H9 (cell line): Measurements from ENCODE around the gene OTOF. TPM values are rescaled to one million over a fixed set of nuclear protein-coding genes. Genes with fewer than 3 reads are reported as not detected.
A peak's percentile ranks its signal among the peaks of the same experiment; 100 is the strongest.

ENCODE experiments used
- DNase-seq: peaks from one replicate; pipeline ENCODE4 v3.0.0-alpha.2; 2017
- H2AFZ ChIP-seq: one replicate; pipeline ENCODE4 v1.6.1; 2013; ENCODE audit warnings: mild to moderate bottlenecking, low read length, control low read depth, moderate library complexity
- H2AK5ac ChIP-seq: 2 replicates; pipeline ENCODE4 v1.6.1; 2013; ENCODE audit warnings: low read length, control low read depth, mixed read lengths; ENCODE audit not compliant: insufficient read length
- H2BK120ac ChIP-seq: one replicate; pipeline ENCODE4 v1.6.1; 2013; ENCODE audit warnings: low read depth, mild to moderate bottlenecking, low read length, control low read depth, inconsistent platforms; ENCODE audit not compliant: poor library complexity, severe bottlenecking
- H2BK12ac ChIP-seq: 2 replicates; pipeline ENCODE4 v1.6.1; 2013; ENCODE audit warnings: low read length, control low read depth, mixed read lengths, low read depth; ENCODE audit not compliant: insufficient read length
- H2BK15ac ChIP-seq: 2 replicates; pipeline ENCODE4 v1.6.1; 2013; ENCODE audit warnings: low read depth, low read length, control low read depth
- H2BK20ac ChIP-seq: one replicate; pipeline ENCODE4 v1.6.1; 2013; ENCODE audit warnings: low read depth, mild to moderate bottlenecking, low read length, control low read depth, inconsistent platforms; ENCODE audit not compliant: poor library complexity, severe bottlenecking
- H2BK5ac ChIP-seq: 2 replicates; pipeline ENCODE4 v1.6.1; 2013; ENCODE audit warnings: low read length, control low read depth, mixed read lengths; ENCODE audit not compliant: insufficient read length
- H3K14ac ChIP-seq: 2 replicates; pipeline ENCODE4 v1.6.1; 2013; ENCODE audit warnings: low read length, control low read depth; ENCODE audit not compliant: insufficient read depth
- H3K18ac ChIP-seq: 2 replicates; pipeline ENCODE4 v1.6.1; 2013; ENCODE audit warnings: low read depth, mild to moderate bottlenecking, mixed read lengths, low read length, control low read depth; ENCODE audit not compliant: insufficient read length
- H3K23ac ChIP-seq: 2 replicates; pipeline ENCODE4 v1.6.1; 2013; ENCODE audit warnings: low read length, control low read depth, mixed read lengths, low read depth; ENCODE audit not compliant: insufficient read length
- H3K23me2 ChIP-seq: 2 replicates; pipeline ENCODE4 v1.6.1; 2013; ENCODE audit warnings: low read depth, mild to moderate bottlenecking, mixed read lengths, low read length, control low read depth; ENCODE audit not compliant: insufficient read length, poor library complexity, severe bottlenecking
- H3K27ac ChIP-seq: 2 replicates; pipeline ENCODE4 v1.5.1; 2013; ENCODE audit warnings: low read length, control low read depth, mixed read lengths, low read depth; ENCODE audit not compliant: insufficient read length
- H3K27me3 ChIP-seq: 2 replicates; pipeline ENCODE4 v1.6.1; 2013; ENCODE audit warnings: low read length, control low read depth, inconsistent platforms; ENCODE audit not compliant: insufficient read depth
- H3K4ac ChIP-seq: 2 replicates; pipeline ENCODE4 v1.6.1; 2013; ENCODE audit warnings: low read depth, mild to moderate bottlenecking, control low read depth, inconsistent platforms, low read length, moderate library complexity
- H3K4me1 ChIP-seq: 2 replicates; pipeline ENCODE4 v1.6.1; 2013; ENCODE audit warnings: low read length, control low read depth, inconsistent platforms; ENCODE audit not compliant: insufficient read depth
- H3K4me2 ChIP-seq: 2 replicates; pipeline ENCODE4 v1.6.1; 2013; ENCODE audit warnings: low read length, control low read depth, mixed read lengths; ENCODE audit not compliant: insufficient read length, insufficient read depth
- H3K56ac ChIP-seq: 2 replicates; pipeline ENCODE4 v1.6.1; 2013; ENCODE audit warnings: low read depth, mild to moderate bottlenecking, mixed read lengths, low read length, control low read depth; ENCODE audit not compliant: insufficient read length
- H3K79me1 ChIP-seq: 2 replicates; pipeline ENCODE4 v1.6.1; 2013; ENCODE audit warnings: low read depth, mild to moderate bottlenecking, moderate library complexity, low read length, control low read depth, inconsistent platforms; ENCODE audit not compliant: insufficient read depth, poor library complexity, severe bottlenecking
- H3K79me2 ChIP-seq: 2 replicates; pipeline ENCODE4 v1.6.1; 2013; ENCODE audit warnings: low read length, control low read depth, inconsistent platforms; ENCODE audit not compliant: insufficient read depth
- H3K9ac ChIP-seq: 2 replicates; pipeline ENCODE4 v1.6.1; 2013; ENCODE audit warnings: low read length, control low read depth, mixed read lengths; ENCODE audit not compliant: insufficient read length; ENCODE audit errors: extremely low read depth
- H3K9me3 ChIP-seq: one replicate; pipeline ENCODE4 v1.6.1; 2013; ENCODE audit warnings: low read depth, low read length, inconsistent platforms; ENCODE audit not compliant: control insufficient read depth
- H3T11ph ChIP-seq: one replicate; pipeline ENCODE4 v1.6.1; 2013; ENCODE audit warnings: mild to moderate bottlenecking, low read length, control low read depth, inconsistent platforms
- H4K20me1 ChIP-seq: one replicate; pipeline ENCODE4 v1.6.1; 2013; ENCODE audit not compliant: control insufficient read depth, insufficient read length, insufficient read depth
- H4K5ac ChIP-seq: 2 replicates; pipeline ENCODE4 v1.6.1; 2013; ENCODE audit warnings: low read depth, mild to moderate bottlenecking, mixed read lengths, low read length, control low read depth; ENCODE audit not compliant: insufficient read length
- H4K8ac ChIP-seq: replicated peaks from 2 replicates; pipeline ENCODE4 v1.6.1; 2013; ENCODE audit warnings: low read length, control low read depth, mixed read lengths, low read depth; ENCODE audit not compliant: insufficient read length
- H4K91ac ChIP-seq: 2 replicates; pipeline ENCODE4 v1.6.1; 2013; ENCODE audit warnings: low read depth, mild to moderate bottlenecking, moderate library complexity, mixed read lengths, low read length, control low read depth; ENCODE audit not compliant: insufficient read length
- H3K27ac Mint-ChIP-seq, 3 experiments: 2 replicates in 2 of 3; 3 replicates in 1 of 3; pipeline ENCODE4 v1.8.0; 2020 to 2021; ENCODE audit warnings: mixed read lengths in 3 of 3, mild to moderate bottlenecking in 1 of 3, moderate library complexity in 1 of 3
- H3K27me3 Mint-ChIP-seq: 2 replicates; pipeline ENCODE4 v1.8.0; 2021; ENCODE audit warnings: low read depth, mild to moderate bottlenecking, moderate library complexity, mixed read lengths
- H3K36me3 Mint-ChIP-seq, 3 experiments: 2 replicates in 2 of 3; 3 replicates in 1 of 3; pipeline ENCODE4 v1.8.0; 2020 to 2021; ENCODE audit warnings: low read depth in 3 of 3, mixed read lengths in 3 of 3; ENCODE audit not compliant: insufficient read depth in 1 of 3
- H3K4me1 Mint-ChIP-seq, 2 experiments: 2 replicates each; pipeline ENCODE4 v1.8.0; 2020; ENCODE audit warnings: mixed read lengths in 2 of 2
- H3K4me3 Mint-ChIP-seq, 2 experiments: 2 replicates in 1 of 2; 3 replicates in 1 of 2; pipeline ENCODE4 v1.8.0; 2020 to 2021; ENCODE audit warnings: mild to moderate bottlenecking in 2 of 2, mixed read lengths in 2 of 2, moderate library complexity in 1 of 2
- H3K9me3 Mint-ChIP-seq, 2 experiments: 2 replicates in 1 of 2; 3 replicates in 1 of 2; pipeline ENCODE4 v1.8.0; 2020; ENCODE audit warnings: mild to moderate bottlenecking in 2 of 2, mixed read lengths in 2 of 2, moderate library complexity in 1 of 2
- WGBS: extraction: QIAGEN DNeasy Blood & Tissue Kit; methylation state at CpG from one replicate; pipeline ENCODE4 v1.1.7; 2013; ENCODE audit warnings: missing lambda C conversion rate, low lambda C conversion rate, mixed read lengths; ENCODE audit not compliant: insufficient read length; ENCODE audit errors: extremely low coverage; 5-methylcytosine and 5-hydroxymethylcytosine counted together
- total RNA-seq: library from RNA; stranded (reverse); gene quantifications from 2 replicates; pipeline ENCODE4 v1.2.1, GENCODE V29; 2021
- TF ChIP-seq, protein P1 (sequence below): fragments of 200-600 bp; sonication (generic); conservative IDR thresholded peaks from 3 replicates; pipeline ENCODE4 v1.8.0; 2021; ENCODE audit warnings: antibody characterized with exemption, mild to moderate bottlenecking

OTOF gene
- total RNA-seq, 1 experiment from 2014 or later: 0.35 TPM

DNA sequence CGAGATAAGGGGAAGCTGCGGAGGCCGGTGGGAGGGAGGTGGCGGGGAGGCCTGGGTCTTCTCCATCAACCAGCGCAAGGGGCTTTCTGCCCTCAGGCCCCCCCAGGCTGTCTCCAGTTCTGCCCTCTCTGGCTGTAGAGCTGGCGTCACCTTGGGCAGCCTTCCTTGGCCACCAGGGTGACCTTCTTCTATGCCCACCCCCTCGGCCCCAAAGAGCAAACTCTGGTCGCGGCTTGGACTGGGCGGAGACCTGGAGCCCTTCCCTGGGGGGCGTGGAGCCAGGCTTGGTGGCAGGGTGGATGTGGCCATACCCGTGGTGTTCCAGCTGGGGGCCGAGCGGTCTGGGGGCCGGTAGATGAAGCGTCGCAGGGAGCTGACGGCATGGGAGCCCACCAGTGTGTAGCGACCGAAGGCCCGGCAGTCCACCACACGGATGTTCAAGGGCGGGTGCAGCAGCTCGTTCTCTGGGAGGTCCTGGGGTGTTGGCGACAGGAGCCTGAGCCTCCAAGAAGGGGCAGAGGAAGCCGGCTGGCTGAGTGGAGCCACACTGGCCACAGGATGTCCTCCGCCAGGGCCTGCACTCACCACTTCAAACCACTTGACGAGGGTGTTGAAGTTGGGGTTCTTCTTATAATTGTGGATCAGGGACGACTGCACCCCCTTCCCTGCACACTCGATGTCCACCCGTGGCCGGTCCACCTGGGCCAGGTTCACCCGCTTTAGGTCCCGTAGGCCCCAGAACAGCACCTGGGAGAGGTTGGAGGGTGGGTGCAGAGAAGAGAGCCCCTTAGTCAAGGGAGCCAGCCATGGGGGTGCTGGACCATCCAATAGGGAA is 4.9 kb downstream of the OTOF start:
- Histone ChIP-seq H2BK20ac (no peak overlapping the region), H2BK12ac (no peak overlapping the region), H4K91ac (no peak overlapping the region), H3K9ac (no peak overlapping the region), H4K5ac (no peak overlapping the region), H3K27ac (no peak overlapping the region), H2AK5ac (no peak overlapping the region), H3K23me2 (no peaks in the 10 kb centered on the region), H3K18ac (no peak overlapping the region), H2BK5ac (no peak overlapping the region), H3K79me1 (no peaks in the 10 kb centered on the region), H3K4me1 (no peaks in the 10 kb centered on the region; the same call in 1 of the 2 replicates), H2BK15ac (no peak overlapping the region), H3T11ph (no peak overlapping the region), H3K4ac (no peak overlapping the region), H3K56ac (no peak overlapping the region), H3K79me2 (no peaks in the 10 kb centered on the region), H4K8ac (no peak overlapping the region), H3K14ac (no peak overlapping the region), H2AFZ (no peak overlapping the region), H3K27me3 (no peaks in the 10 kb centered on the region), H4K20me1 (no peaks in the 10 kb centered on the region), H2BK120ac (no peak overlapping the region), H3K9me3 (no peaks in the 10 kb centered on the region), H3K4me2 (no peak overlapping the region), H3K23ac (no peak overlapping the region)
- TF ChIP-seq, protein P1, sequence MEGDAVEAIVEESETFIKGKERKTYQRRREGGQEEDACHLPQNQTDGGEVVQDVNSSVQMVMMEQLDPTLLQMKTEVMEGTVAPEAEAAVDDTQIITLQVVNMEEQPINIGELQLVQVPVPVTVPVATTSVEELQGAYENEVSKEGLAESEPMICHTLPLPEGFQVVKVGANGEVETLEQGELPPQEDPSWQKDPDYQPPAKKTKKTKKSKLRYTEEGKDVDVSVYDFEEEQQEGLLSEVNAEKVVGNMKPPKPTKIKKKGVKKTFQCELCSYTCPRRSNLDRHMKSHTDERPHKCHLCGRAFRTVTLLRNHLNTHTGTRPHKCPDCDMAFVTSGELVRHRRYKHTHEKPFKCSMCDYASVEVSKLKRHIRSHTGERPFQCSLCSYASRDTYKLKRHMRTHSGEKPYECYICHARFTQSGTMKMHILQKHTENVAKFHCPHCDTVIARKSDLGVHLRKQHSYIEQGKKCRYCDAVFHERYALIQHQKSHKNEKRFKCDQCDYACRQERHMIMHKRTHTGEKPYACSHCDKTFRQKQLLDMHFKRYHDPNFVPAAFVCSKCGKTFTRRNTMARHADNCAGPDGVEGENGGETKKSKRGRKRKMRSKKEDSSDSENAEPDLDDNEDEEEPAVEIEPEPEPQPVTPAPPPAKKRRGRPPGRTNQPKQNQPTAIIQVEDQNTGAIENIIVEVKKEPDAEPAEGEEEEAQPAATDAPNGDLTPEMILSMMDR: no peak
- Mint-ChIP-seq H3K4me1 (peaks cover 8 to 14% of the 10 kb centered on the region in 2 experiments), H3K27me3 (peaks cover 6% of the 10 kb centered on the region), H3K36me3 (peaks cover 0 to 2% (median 0%) of the 10 kb centered on the region in 3 experiments; a peak in 2 of 7 replicates), H3K9me3 (peaks cover 4 to 7% of the 10 kb centered on the region in 2 experiments; a peak in 2 of 5 replicates), H3K4me3 (no peak overlapping the region), H3K27ac (0 out of 7 replicates have a peak overlapping the region, but pooled peaks of 2 of the 3 experiments have one; percentile 33 to 34)
- WGBS: no CpG with 5 or more reads among the region's 34 CpGs
- no peak for DNase-seq
